ENCODE measurements around the gene PARVB. TPM values are rescaled to one million over a fixed set of nuclear protein-coding genes. Genes with fewer than 3 reads are reported as not detected.

PARVB gene
- total and polyA plus RNA-seq, 9 of the 15 experiments (the other 6 are each of a cell fraction or from before 2014, with no cell fraction given) = 1.1 to 59.2 (median 29.2) TPM

DNA sequence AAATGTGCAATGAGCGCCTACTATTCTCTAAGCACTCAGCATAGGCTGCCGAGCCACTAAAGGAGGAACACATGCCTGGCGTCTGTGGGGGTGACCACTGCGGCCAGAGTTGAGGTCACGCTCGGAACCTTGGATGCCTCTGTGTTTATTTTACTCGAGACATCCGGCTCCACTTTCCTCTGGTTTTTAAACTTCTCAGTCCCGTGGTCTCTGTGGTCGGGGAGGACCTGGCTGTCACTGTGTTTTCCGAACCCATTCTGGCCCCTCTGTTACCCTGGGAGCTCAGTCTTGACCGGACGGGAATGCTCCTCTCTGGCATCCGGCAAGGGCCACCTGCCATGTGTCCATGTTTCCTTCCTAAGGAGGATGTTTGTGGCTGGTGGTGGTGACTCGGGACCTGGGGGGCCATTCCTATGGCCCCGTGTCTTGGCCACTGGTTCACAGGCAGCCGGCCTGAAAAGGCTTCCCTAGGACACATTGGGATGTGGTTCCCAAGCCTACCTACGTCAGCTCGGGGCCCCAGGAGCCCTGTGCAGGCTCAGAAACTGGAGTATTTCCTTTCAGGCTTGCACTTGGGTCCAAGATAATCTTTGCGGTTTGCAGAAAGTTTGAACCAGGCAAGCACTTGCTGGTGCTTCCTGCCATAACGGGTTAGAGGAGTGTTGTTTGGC is 109.9 kb downstream of the PARVB start (continued):
- TF ChIP-seq REST (IDR thresholded peaks at IDR 0.05; ENCODE audit: borderline replicate concordance) (no peak), REST (CRISPR knock-in tag; IDR thresholded peaks at IDR 0.05; ENCODE audit: low read depth) (no peak), ZNF785 (CRISPR knock-in tag; IDR thresholded peaks at IDR 0.05) (no peak), TAF1 (IDR thresholded peaks at IDR 0.05; ENCODE audit: control insufficient read depth, extremely low read depth, insufficient read depth, low read length, severe bottlenecking) (no peak), ZSCAN32 (CRISPR knock-in tag; IDR thresholded peaks at IDR 0.05) (no peak), MCM7 (IDR thresholded peaks at IDR 0.05) (no peak), MECOM (CRISPR knock-in tag; IDR thresholded peaks at IDR 0.05) (no peak)
